Measurements from ENCODE around the gene ACTMAP.
"Not testable (repeated sequence)": the region's sequence is repeated elsewhere in the genome, so short reads cannot be mapped to it uniquely, and the experiment has no call there.

The ACTMAP gene

GRCh38 chr19:40771101-40771862 is 21.0 kb upstream of the ACTMAP start:
- H3K9ac ChIP-seq (ENCODE audit: low read depth, low read length); H3K4me1 ChIP-seq (ENCODE audit: control insufficient read depth, insufficient read depth, low read length); H3K4me3 ChIP-seq (ENCODE audit: low read length); H3K9me3 ChIP-seq (replicated peaks; ENCODE audit: low read length); H3K36me3 ChIP-seq (ENCODE audit: insufficient read depth, low read length); H3K4me2 ChIP-seq (ENCODE audit: low read length); H3K27me3 ChIP-seq (ENCODE audit: control insufficient read depth, insufficient read depth, low read length): not testable (repeated sequence)

DNA sequence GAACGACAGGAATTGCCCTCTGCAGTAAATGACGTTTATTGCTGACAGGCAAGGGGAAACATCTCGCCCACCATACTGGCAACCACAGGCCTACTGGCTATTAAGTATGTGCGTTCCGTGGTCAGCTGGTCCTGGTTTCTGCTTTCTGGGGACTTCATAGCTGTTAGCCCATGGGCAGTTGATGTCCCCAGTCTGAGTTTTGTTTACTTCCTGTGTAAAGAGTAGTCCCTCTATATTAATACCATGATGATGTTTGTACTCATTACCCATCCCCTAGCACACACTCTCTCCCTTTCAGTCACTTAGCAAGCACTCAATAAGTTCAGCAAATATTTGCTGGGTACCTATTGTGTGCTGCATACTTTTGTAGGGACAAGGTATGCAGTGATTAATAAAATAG is 18.6 kb upstream of the ACTMAP start:
- H3K36me3 ChIP-seq (ENCODE audit: insufficient read depth, low read length): peaks cover 29% of the 10 kb centered on the region
- no peaks in the 10 kb centered on the region for H3K4me1 ChIP-seq (ENCODE audit: control insufficient read depth, insufficient read depth, low read length)
- no peaks in the 10 kb centered on the region for H3K27me3 ChIP-seq (ENCODE audit: control insufficient read depth, insufficient read depth, low read length)
- H3K9me3 ChIP-seq (replicated peaks; ENCODE audit: low read length): no peaks in the 10 kb centered on the region
- no peak overlapping the region for H3K9ac ChIP-seq (ENCODE audit: low read depth, low read length)
- no peak overlapping the region for H3K4me2 ChIP-seq (ENCODE audit: low read length)
- no peak overlapping the region for H3K4me3 ChIP-seq (ENCODE audit: low read length)

DNA sequence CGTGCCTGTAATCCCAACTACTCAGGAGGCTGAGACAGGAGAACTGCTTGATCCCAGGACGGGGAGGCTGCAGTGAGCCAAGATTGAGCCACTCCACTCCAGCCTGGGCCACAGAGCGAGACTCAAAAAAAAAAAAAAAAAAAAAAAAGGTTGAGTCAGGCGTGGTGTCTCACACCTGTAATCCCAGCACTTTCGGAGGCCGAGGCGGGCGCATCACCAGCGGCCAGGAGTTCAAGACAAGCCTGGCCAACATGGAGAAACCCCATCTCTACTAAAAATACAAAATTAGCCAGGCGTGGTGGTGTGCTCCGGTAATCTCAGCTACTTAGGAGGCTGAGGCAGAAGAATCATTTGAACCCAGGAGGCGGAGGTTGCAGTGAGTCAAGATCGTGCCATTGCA is 16.1 kb upstream of the ACTMAP start:
- H3K9me3 ChIP-seq (replicated peaks; ENCODE audit: low read length); H3K4me2 ChIP-seq (ENCODE audit: low read length); H3K4me3 ChIP-seq (ENCODE audit: low read length); H3K9ac ChIP-seq (ENCODE audit: low read depth, low read length); H3K27me3 ChIP-seq (ENCODE audit: control insufficient read depth, insufficient read depth, low read length); H3K4me1 ChIP-seq (ENCODE audit: control insufficient read depth, insufficient read depth, low read length): not testable (repeated sequence)
- H3K36me3 ChIP-seq (ENCODE audit: insufficient read depth, low read length): peaks cover 54% of the 10 kb centered on the region

- Histone ChIP-seq H3K4me3 (ENCODE audit: low read length) (no peak overlapping the region), H3K27me3 (ENCODE audit: control insufficient read depth, insufficient read depth, low read length) (no peaks in the 10 kb centered on the region), H3K4me1 (ENCODE audit: control insufficient read depth, insufficient read depth, low read length) (no peaks in the 10 kb centered on the region), H3K9ac (ENCODE audit: low read depth, low read length) (no peak overlapping the region), H3K36me3 (ENCODE audit: insufficient read depth, low read length) (peaks cover 78% of the 10 kb centered on the region), H3K9me3 (replicated peaks; ENCODE audit: low read length) (no peaks in the 10 kb centered on the region), H3K4me2 (ENCODE audit: low read length) (no peak overlapping the region)
Measured at GRCh38 chr19:40763963-40764362, 13.7 kb upstream of the ACTMAP start.

DNA sequence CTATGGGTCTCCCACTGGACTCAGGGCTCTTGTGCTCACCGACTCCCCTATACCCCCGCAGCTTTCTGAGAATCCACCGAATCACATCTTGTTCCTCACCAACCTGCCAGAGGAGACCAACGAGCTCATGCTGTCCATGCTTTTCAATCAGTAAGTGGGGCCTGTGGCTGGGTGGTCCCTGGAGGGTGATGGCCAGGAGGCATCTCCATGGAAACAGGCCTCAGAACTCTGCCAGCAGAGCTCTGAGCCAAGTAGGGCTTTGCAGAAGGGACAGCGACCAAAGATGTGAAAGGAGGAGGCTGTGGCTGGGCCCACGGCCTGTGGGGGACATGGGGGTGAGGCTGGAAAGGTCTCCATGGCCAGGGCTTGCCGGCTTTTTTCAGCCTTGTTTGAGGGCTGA is 13.2 kb upstream of the ACTMAP start:
- Histone ChIP-seq H3K4me2 (ENCODE audit: low read length) (no peak overlapping the region), H3K36me3 (ENCODE audit: insufficient read depth, low read length) (peaks cover 79% of the 10 kb centered on the region)

GRCh38 chr19:40762754-40763470 is 12.6 kb upstream of the ACTMAP start:
- H3K4me3 ChIP-seq (ENCODE audit: low read length): no peak overlapping the region
- no peaks in the 10 kb centered on the region for H3K27me3 ChIP-seq (ENCODE audit: control insufficient read depth, insufficient read depth, low read length)
- no peaks in the 10 kb centered on the region for H3K4me1 ChIP-seq (ENCODE audit: control insufficient read depth, insufficient read depth, low read length)
- peaks cover 84% of the 10 kb centered on the region for H3K36me3 ChIP-seq (ENCODE audit: insufficient read depth, low read length)
- H3K4me2 ChIP-seq (ENCODE audit: low read length): no peak overlapping the region
- no peak overlapping the region for H3K9ac ChIP-seq (ENCODE audit: low read depth, low read length)
- H3K9me3 ChIP-seq (replicated peaks; ENCODE audit: low read length): no peaks in the 10 kb centered on the region

More for the DNA sequence above, 13.2 kb upstream of the ACTMAP start:
- Histone ChIP-seq H3K27me3 (ENCODE audit: control insufficient read depth, insufficient read depth, low read length) (no peaks in the 10 kb centered on the region), H3K4me1 (ENCODE audit: control insufficient read depth, insufficient read depth, low read length) (no peaks in the 10 kb centered on the region), H3K9ac (ENCODE audit: low read depth, low read length) (no peak overlapping the region), H3K9me3 (replicated peaks; ENCODE audit: low read length) (no peaks in the 10 kb centered on the region), H3K4me3 (ENCODE audit: low read length) (no peak overlapping the region)

- no peak overlapping the region for H3K4me2 ChIP-seq (ENCODE audit: low read length)
- no peak overlapping the region for H3K9ac ChIP-seq (ENCODE audit: low read depth, low read length)
- peaks cover 86% of the 10 kb centered on the region for H3K36me3 ChIP-seq (ENCODE audit: insufficient read depth, low read length)
- H3K27me3 ChIP-seq (ENCODE audit: control insufficient read depth, insufficient read depth, low read length): no peaks in the 10 kb centered on the region
- no peak overlapping the region for H3K4me3 ChIP-seq (ENCODE audit: low read length)
- peaks cover 5% of the 10 kb centered on the region for H3K4me1 ChIP-seq (ENCODE audit: control insufficient read depth, insufficient read depth, low read length)
- no peaks in the 10 kb centered on the region for H3K9me3 ChIP-seq (replicated peaks; ENCODE audit: low read length)
Measured at GRCh38 chr19:40759352-40759751, 9.1 kb upstream of the ACTMAP start.

DNA sequence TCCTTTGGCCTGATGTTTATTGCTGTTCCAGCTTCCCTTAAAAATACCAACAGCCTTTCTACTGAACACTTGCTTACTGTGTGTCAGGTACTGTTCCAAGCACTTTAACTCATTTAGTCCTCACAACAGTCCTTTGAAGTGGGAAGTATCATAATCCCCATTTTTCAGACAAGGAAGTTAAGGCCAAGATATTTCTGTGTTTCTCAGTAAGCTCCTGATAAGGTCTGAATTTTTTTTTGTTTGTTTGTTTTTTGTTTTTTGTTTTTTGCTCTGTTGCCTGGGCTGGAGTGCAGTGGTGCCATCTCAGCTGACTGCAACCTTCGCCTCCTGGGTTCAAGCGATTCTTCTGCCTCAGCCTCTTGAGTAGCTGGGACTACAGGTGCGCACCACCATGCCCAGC is 8.2 kb upstream of the ACTMAP start:
- Histone ChIP-seq H3K27me3 (ENCODE audit: control insufficient read depth, insufficient read depth, low read length) (no peaks in the 10 kb centered on the region), H3K9ac (ENCODE audit: low read depth, low read length) (no peak overlapping the region), H3K4me1 (ENCODE audit: control insufficient read depth, insufficient read depth, low read length) (peaks cover 9% of the 10 kb centered on the region), H3K4me3 (ENCODE audit: low read length) (no peak overlapping the region), H3K9me3 (replicated peaks; ENCODE audit: low read length) (no peaks in the 10 kb centered on the region), H3K4me2 (ENCODE audit: low read length) (no peak overlapping the region), H3K36me3 (ENCODE audit: insufficient read depth, low read length) (peaks cover 82% of the 10 kb centered on the region)

GRCh38 chr19:40756502-40757110 is 6.3 kb upstream of the ACTMAP start:
- Histone ChIP-seq H3K9me3 (replicated peaks; ENCODE audit: low read length) (no peaks in the 10 kb centered on the region), H3K4me3 (ENCODE audit: low read length) (no peak overlapping the region), H3K4me1 (ENCODE audit: control insufficient read depth, insufficient read depth, low read length) (peaks cover 18% of the 10 kb centered on the region), H3K27me3 (ENCODE audit: control insufficient read depth, insufficient read depth, low read length) (no peaks in the 10 kb centered on the region), H3K36me3 (ENCODE audit: insufficient read depth, low read length) (peaks cover 67% of the 10 kb centered on the region), H3K4me2 (ENCODE audit: low read length) (no peak overlapping the region), H3K9ac (ENCODE audit: low read depth, low read length) (no peak overlapping the region)

DNA sequence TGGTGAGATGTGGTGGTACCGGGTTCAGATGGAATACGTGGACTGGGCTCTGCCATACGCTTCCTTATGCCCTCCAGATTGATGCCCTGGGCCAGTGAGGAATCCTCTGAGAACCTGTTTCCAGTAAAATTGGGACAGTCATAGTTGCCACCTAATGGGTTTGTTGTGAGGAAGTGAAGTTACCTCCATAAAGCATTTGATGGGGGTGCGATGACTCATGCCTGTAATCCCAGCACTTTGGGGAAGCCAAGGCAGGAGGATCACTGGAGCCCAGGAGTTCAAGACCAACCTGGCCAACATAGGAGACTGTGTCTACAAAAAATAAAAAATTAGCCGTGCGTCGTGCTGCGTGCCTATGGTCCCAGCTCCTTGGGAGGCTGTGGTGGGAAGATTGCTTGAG is 5.5 kb upstream of the ACTMAP start:
- Histone ChIP-seq H3K4me2 (ENCODE audit: low read length) (no peak overlapping the region), H3K36me3 (ENCODE audit: insufficient read depth, low read length) (peaks cover 59% of the 10 kb centered on the region), H3K4me3 (ENCODE audit: low read length) (no peak overlapping the region), H3K4me1 (ENCODE audit: control insufficient read depth, insufficient read depth, low read length) (peaks cover 18% of the 10 kb centered on the region), H3K27me3 (ENCODE audit: control insufficient read depth, insufficient read depth, low read length) (no peaks in the 10 kb centered on the region), H3K9me3 (replicated peaks; ENCODE audit: low read length) (no peaks in the 10 kb centered on the region), H3K9ac (ENCODE audit: low read depth, low read length) (no peak overlapping the region)

- Histone ChIP-seq H3K27me3 (ENCODE audit: control insufficient read depth, insufficient read depth, low read length) (no peaks in the 10 kb centered on the region), H3K4me1 (ENCODE audit: control insufficient read depth, insufficient read depth, low read length) (peaks cover 18% of the 10 kb centered on the region), H3K4me3 (ENCODE audit: low read length) (no peak overlapping the region), H3K9me3 (replicated peaks; ENCODE audit: low read length) (no peaks in the 10 kb centered on the region), H3K36me3 (ENCODE audit: insufficient read depth, low read length) (peaks cover 53% of the 10 kb centered on the region), H3K9ac (ENCODE audit: low read depth, low read length) (no peak overlapping the region), H3K4me2 (ENCODE audit: low read length) (no peak overlapping the region)
Measured at GRCh38 chr19:40755248-40755624, 5.0 kb upstream of the ACTMAP start.

Data from skeletal muscle satellite cell (primary cell).